Measurements from ENCODE around the gene RNF166.

- no peak for TF ChIP-seq ZNF274 (IDR thresholded peaks at IDR 0.05; ENCODE audit: low read depth, low read length)
- no peak for TF ChIP-seq YY1 (IDR thresholded peaks at IDR 0.05; ENCODE audit: insufficient read depth, insufficient read length)
- TF ChIP-seq SUZ12 (IDR thresholded peaks at IDR 0.05; ENCODE audit: extremely low read depth, insufficient read depth, insufficient read length) = no peak
Observed at GRCh38 chr16:88716201-88716600, 10.0 kb upstream of the RNF166 start.
